ENCODE data around the gene AXIN1. TPM values are rescaled to one million over a fixed set of nuclear protein-coding genes. Genes with fewer than 3 reads are reported as not detected.

The AXIN1 gene
- total RNA-seq, 1 experiment from 2014 or later, result 32.7 TPM

DNA sequence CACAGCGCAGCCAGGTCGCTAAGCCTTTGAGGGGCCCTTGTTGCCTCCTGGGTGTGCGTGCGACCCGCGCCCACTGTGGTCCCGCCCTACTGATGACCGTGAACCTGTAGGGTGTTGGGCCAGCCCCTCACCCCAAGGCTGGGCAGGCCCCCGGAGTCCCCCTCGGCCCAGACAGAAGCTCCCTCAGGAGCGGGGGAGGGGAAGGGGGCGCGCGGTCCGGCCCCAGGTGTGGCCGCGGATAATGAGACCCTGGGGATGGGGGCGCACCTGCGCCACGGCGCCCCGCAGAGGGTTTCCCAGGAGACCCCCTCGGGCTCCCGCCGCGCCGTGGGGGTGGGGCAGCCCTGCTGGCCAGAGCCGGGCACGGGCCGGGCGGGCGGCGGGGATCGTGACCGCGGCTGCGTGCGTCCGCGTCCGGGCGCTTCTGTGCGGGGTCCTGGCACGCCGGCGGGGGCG lies 72.5 kb downstream of the AXIN1 start:
- BruUV-seq (replicated peaks), result no TSS peak
- Histone ChIP-seq H3K27me3 (replicated peaks; ENCODE audit: insufficient read depth, low read depth, low read length, poor library complexity) (peaks cover 25% of the 10 kb centered on the region), H3K36me3 (ENCODE audit: insufficient read depth, low read length, poor library complexity, severe bottlenecking) (no peaks in the 10 kb centered on the region), H3K27ac (ENCODE audit: low read depth, low read length, poor library complexity, severe bottlenecking) (no peak overlapping the region), H3K4me3 (ENCODE audit: low read depth, low read length, poor library complexity, severe bottlenecking) (peak overlapping the region; percentile 26), H3K9me3 (ENCODE audit: low read depth, low read length, poor library complexity, severe bottlenecking) (no peaks in the 10 kb centered on the region), H3K4me1 (ENCODE audit: insufficient read depth, low read length, poor library complexity, severe bottlenecking) (no peaks in the 10 kb centered on the region)
- CTCF ChIA-PET, result no interaction called here
- TF ChIP-seq EZH2 (IDR thresholded peaks at IDR 0.05; ENCODE audit: borderline replicate concordance, low read depth, low read length, poor library complexity, severe bottlenecking), result no peak
- TF ChIP-seq, protein P1, sequence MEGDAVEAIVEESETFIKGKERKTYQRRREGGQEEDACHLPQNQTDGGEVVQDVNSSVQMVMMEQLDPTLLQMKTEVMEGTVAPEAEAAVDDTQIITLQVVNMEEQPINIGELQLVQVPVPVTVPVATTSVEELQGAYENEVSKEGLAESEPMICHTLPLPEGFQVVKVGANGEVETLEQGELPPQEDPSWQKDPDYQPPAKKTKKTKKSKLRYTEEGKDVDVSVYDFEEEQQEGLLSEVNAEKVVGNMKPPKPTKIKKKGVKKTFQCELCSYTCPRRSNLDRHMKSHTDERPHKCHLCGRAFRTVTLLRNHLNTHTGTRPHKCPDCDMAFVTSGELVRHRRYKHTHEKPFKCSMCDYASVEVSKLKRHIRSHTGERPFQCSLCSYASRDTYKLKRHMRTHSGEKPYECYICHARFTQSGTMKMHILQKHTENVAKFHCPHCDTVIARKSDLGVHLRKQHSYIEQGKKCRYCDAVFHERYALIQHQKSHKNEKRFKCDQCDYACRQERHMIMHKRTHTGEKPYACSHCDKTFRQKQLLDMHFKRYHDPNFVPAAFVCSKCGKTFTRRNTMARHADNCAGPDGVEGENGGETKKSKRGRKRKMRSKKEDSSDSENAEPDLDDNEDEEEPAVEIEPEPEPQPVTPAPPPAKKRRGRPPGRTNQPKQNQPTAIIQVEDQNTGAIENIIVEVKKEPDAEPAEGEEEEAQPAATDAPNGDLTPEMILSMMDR (conservative IDR thresholded peaks at IDR 0.05; ENCODE audit: low read depth, low read length), result no peak
- DNase-seq (ENCODE audit: low spot score), result no peak
- intact Hi-C loops (cut with micrococcal nuclease; ENCODE audit: unreplicated experiment), result loop anchor here (2.0 kb wide), 1 partner anchor 73 kb away; the partner anchor contains the start of gene AXIN1
- POLR2A ChIA-PET (ENCODE audit: low non-redundant PET), result interaction anchor here (0.6 kb wide), 1 partner anchor 287 kb away, joined by 4 read pairs; no protein-coding TSS in a partner anchor

DNA sequence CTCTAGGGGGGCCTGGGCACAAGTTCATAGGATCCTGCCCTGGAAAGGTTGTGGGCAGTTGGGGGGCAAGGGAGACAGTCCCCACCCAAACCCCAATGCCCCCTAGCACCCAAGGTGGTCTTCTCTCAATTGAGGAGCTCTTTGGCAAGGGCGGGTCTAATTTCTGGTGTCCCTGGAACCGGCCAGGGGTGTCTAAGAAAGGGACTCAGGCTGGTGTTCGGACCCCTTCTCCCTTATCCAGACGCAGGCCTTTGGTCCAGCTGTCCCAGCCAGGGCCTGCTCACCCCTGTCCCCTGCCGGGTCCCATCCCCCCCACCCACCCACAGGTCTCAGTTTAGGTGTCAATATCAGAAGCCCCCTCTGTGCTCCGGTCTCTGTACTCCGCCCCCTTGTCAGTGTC lies 73.0 kb downstream of the AXIN1 start:
- Histone ChIP-seq H3K4me1 (ENCODE audit: insufficient read depth, low read length, poor library complexity, severe bottlenecking) (no peaks in the 10 kb centered on the region), H3K4me3 (ENCODE audit: low read depth, low read length, poor library complexity, severe bottlenecking) (no peak overlapping the region), H3K36me3 (ENCODE audit: insufficient read depth, low read length, poor library complexity, severe bottlenecking) (no peaks in the 10 kb centered on the region), H3K27ac (ENCODE audit: low read depth, low read length, poor library complexity, severe bottlenecking) (no peak overlapping the region), H3K9me3 (ENCODE audit: low read depth, low read length, poor library complexity, severe bottlenecking) (no peaks in the 10 kb centered on the region), H3K27me3 (replicated peaks; ENCODE audit: insufficient read depth, low read depth, low read length, poor library complexity) (peaks cover 30% of the 10 kb centered on the region)
- TF ChIP-seq EZH2 (IDR thresholded peaks at IDR 0.05; ENCODE audit: borderline replicate concordance, low read depth, low read length, poor library complexity, severe bottlenecking), result no peak
- TF ChIP-seq, protein P1 (conservative IDR thresholded peaks at IDR 0.05; ENCODE audit: low read depth, low read length), result no peak
- CTCF ChIA-PET, result no interaction called here
- POLR2A ChIA-PET (ENCODE audit: low non-redundant PET), result interaction anchor here (0.6 kb wide), 1 partner anchor 288 kb away, joined by 4 read pairs; no protein-coding TSS in a partner anchor
- intact Hi-C loops (cut with micrococcal nuclease; ENCODE audit: unreplicated experiment), result no loop called here
- no peak for DNase-seq (ENCODE audit: low spot score)
- no TSS peak for BruUV-seq (replicated peaks)

DNA sequence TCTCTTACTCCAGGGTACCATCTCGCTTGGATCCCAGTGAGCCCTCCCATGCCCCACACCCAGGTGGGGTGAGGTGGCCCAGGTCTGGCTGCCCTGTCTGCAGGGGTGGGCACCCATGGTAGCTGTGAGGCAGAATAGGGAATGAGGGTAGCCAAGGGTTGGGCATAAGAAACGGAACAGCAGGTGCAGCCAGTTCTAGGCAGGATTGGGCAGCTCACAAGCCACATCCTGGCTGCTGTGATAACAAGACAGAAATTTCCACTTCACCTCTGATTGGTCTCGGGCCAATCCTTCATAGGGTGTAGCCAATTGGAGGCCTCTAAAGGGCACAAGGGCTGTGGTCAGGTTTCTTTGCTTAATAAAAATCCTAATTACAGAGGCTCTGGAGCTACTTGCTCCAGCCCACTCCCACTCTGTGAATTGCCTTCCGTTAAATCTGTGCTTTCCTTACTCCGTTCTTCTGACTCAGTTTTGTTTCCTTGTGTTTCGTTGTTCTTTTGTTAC lies 73.6 kb downstream of the AXIN1 start:
- DNase-seq (ENCODE audit: low spot score), result peak; percentile 45
- no peaks in the 10 kb centered on the region for H3K9me3 ChIP-seq (ENCODE audit: low read depth, low read length, poor library complexity, severe bottlenecking)
- no peaks in the 10 kb centered on the region for H3K36me3 ChIP-seq (ENCODE audit: insufficient read depth, low read length, poor library complexity, severe bottlenecking)
- no peak overlapping the region for H3K27ac ChIP-seq (ENCODE audit: low read depth, low read length, poor library complexity, severe bottlenecking)
- peaks cover 34% of the 10 kb centered on the region for H3K27me3 ChIP-seq (replicated peaks; ENCODE audit: insufficient read depth, low read depth, low read length, poor library complexity)
- ChIA-PET CTCF (no interaction called here), POLR2A (ENCODE audit: low non-redundant PET) (no interaction called here)
- H3K4me3 ChIP-seq (ENCODE audit: low read depth, low read length, poor library complexity, severe bottlenecking), result no peak overlapping the region
- TF ChIP-seq EZH2 (IDR thresholded peaks at IDR 0.05; ENCODE audit: borderline replicate concordance, low read depth, low read length, poor library complexity, severe bottlenecking), result no peak
- TF ChIP-seq, protein P1 (conservative IDR thresholded peaks at IDR 0.05; ENCODE audit: low read depth, low read length), result no peak
- intact Hi-C loops (cut with micrococcal nuclease; ENCODE audit: unreplicated experiment), result no loop called here
- no TSS peak for BruUV-seq (replicated peaks)
- H3K4me1 ChIP-seq (ENCODE audit: insufficient read depth, low read length, poor library complexity, severe bottlenecking), result no peaks in the 10 kb centered on the region
